ENCODE results near the gene LAMA3. TPM values are rescaled to one million over a fixed set of nuclear protein-coding genes. Genes with fewer than 3 reads are reported as not detected.

The LAMA3 gene
- total and polyA plus RNA-seq, 8 donors: 2.1 to 13.9 (median 5.1) TPM

DNA sequence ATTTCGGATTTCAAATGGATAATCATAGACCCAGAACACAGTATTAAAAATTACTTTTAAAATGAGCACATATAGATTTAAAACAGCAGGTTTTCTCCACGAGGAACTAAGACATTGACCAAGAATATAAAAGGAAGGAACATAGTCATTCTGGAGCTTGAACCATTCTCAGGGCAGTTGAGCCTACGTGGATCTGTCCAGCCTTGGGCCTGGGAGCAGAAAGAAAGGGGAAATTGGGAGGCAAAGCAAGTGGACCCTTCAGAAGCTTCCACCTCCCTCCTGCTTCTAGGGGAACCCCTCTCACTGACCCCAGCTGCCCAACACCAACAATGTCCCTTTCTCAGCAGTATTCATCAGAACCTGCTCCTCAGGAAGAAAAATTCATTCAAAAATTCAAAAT lies 293.9 kb downstream of the LAMA3 start:
- ATAC-seq (no peak), DNase-seq (no peak), FAIRE-seq (no peak)
- intact Hi-C loops (cut with DNase I): no loop called here
- Histone ChIP-seq H3K4me1 (no peaks in the 10 kb centered on the region), H3K9me3 (no peaks in the 10 kb centered on the region), H3K4me3 (no peak overlapping the region), H3K27ac (no peak overlapping the region), H3K36me3 (no peaks in the 10 kb centered on the region), H3K27me3 (no peaks in the 10 kb centered on the region)
- no peak for TF ChIP-seq CTCF (IDR thresholded peaks at IDR 0.05)
- 72 to 78% methylated on average over 3 of the region's 3 CpGs for WGBS, 2 donors

GRCh38 chr18:23986600-23987359 lies 297.5 kb downstream of the LAMA3 start:
- Histone ChIP-seq H3K27me3 (no peaks in the 10 kb centered on the region), H3K27ac (no peak overlapping the region), H3K4me3 (no peak overlapping the region), H3K9me3 (no peaks in the 10 kb centered on the region), H3K36me3 (no peaks in the 10 kb centered on the region), H3K4me1 (no peaks in the 10 kb centered on the region)
- intact Hi-C loops (cut with DNase I): no loop called here
- ATAC-seq (no peak), FAIRE-seq (no peak), DNase-seq (no peak)
- TF ChIP-seq CTCF (IDR thresholded peaks at IDR 0.05): no peak

GRCh38 chr18:23990474-23991410 lies 301.5 kb downstream of the LAMA3 start:
- no peak for ATAC-seq
- Histone ChIP-seq H3K4me1 (peaks cover 0 to 9% (median 0%) of the 10 kb centered on the region in 3 donors), H3K4me3 (no peak overlapping the region), H3K27ac (no peak overlapping the region), H3K27me3 (no peaks in the 10 kb centered on the region), H3K9me3 (peaks cover 0 to 3% (median 0%) of the 10 kb centered on the region in 4 donors), H3K36me3 (no peaks in the 10 kb centered on the region)
- no peak for FAIRE-seq
- DNase-seq: no peak
- intact Hi-C loops (cut with DNase I): no loop called here
- 74 to 84% methylated on average over 6 of the region's 6 CpGs for WGBS, 2 donors
- no peak for TF ChIP-seq CTCF (IDR thresholded peaks at IDR 0.05)

- WGBS, 2 donors: 42 to 44% methylated on average over 7 of the region's 7 CpGs
- TF ChIP-seq CTCF (IDR thresholded peaks at IDR 0.05): no peak
- intact Hi-C loops (cut with DNase I): no loop called here
- Histone ChIP-seq H3K9me3 (peaks cover 0 to 3% (median 0%) of the 10 kb centered on the region in 4 donors), H3K4me3 (no peak overlapping the region), H3K36me3 (no peaks in the 10 kb centered on the region), H3K27me3 (no peaks in the 10 kb centered on the region), H3K27ac (no peak overlapping the region), H3K4me1 (peaks cover 0 to 9% (median 0%) of the 10 kb centered on the region in 3 donors)
- ATAC-seq (peak; percentile 77 to 90 (median 89)), DNase-seq (peak in 3 of 6 donors; percentile 35 to 58 (median 43)), FAIRE-seq (no peak)
These were observed 303.1 kb downstream of the LAMA3 start for GRCh38 chr18:23992089-23992940.
